K562 (cell line): Measurements from ENCODE around the gene NAPB. TPM values are rescaled to one million over a fixed set of nuclear protein-coding genes. Genes with fewer than 3 reads are reported as not detected.
A peak's percentile ranks its signal among the peaks of the same experiment; 100 is the strongest.

Experiments used
- ATF3 ChIP-seq, 2 experiments: fragments of 450-650 bp in 1 of 2; sonication (generic) in 1 of 2; formaldehyde crosslinking in 1 of 2; IDR thresholded peaks in 1 of 2; conservative IDR thresholded peaks in 1 of 2; 2 replicates each; pipeline versions ENCODE4 v1.6.1 to v1.8.1; 2016 to 2023; ENCODE audit warnings: mild to moderate bottlenecking in 2 of 2, moderate library complexity in 2 of 2, inconsistent platforms in 1 of 2, missing genetic modification reagents in 1 of 2
- BDP1 ChIP-seq: IDR thresholded peaks from 3 replicates; pipeline ENCODE4 v1.6.1; 2011; ENCODE audit not compliant: insufficient read length, insufficient read depth
- CBFA2T3 ChIP-seq: fragments of 450-650 bp; IDR thresholded peaks from 2 replicates; pipeline ENCODE4 v1.6.1; 2017
- CCNT2 ChIP-seq: IDR thresholded peaks from 2 replicates; pipeline ENCODE4 v1.6.1; 2011; ENCODE audit warnings: borderline replicate concordance, low read depth, mild to moderate bottlenecking, moderate library complexity, mixed read lengths, low read length; ENCODE audit not compliant: insufficient read length; ENCODE audit errors: extremely low read depth
- CEBPG ChIP-seq, 3 experiments: fragments of 200-800 bp in 1 of 3; sonication (Bioruptor generic) in 1 of 3; sonication (generic) in 1 of 3; formaldehyde crosslinking in 1 of 3; IDR thresholded peaks in 2 of 3; conservative IDR thresholded peaks in 1 of 3; 2 replicates each; pipeline versions ENCODE4 v1.6.1 to v1.8.0; 2016 to 2022; ENCODE audit warnings: missing compliant biosample characterization in 2 of 3, missing genetic modification characterization in 2 of 3, mild to moderate bottlenecking in 1 of 3, missing genetic modification reagents in 1 of 3
- DPF2 ChIP-seq: fragments of 450-650 bp; IDR thresholded peaks from 2 replicates; pipeline ENCODE4 v1.6.1; 2016
- ETS1 ChIP-seq: conservative IDR thresholded peaks from 2 replicates; pipeline ENCODE4 v1.6.1; 2011; ENCODE audit warnings: low read depth, mild to moderate bottlenecking, low read length; ENCODE audit not compliant: control insufficient read depth
- FOSL1 ChIP-seq: fragments of 200-800 bp; sonication (Bioruptor generic); conservative IDR thresholded peaks from 2 replicates; pipeline ENCODE4 v1.6.1; 2016; ENCODE audit warnings: missing genetic modification characterization, missing compliant biosample characterization
- FOXA1 ChIP-seq: fragments of 450-650 bp; IDR thresholded peaks from 2 replicates; pipeline ENCODE4 v1.6.1; 2016; ENCODE audit warnings: mild to moderate bottlenecking, borderline replicate concordance
- HNRNPLL ChIP-seq: fragments of 200-400 bp; formaldehyde crosslinking; IDR thresholded peaks from 2 replicates; pipeline ENCODE4 v1.6.1; 2017; ENCODE audit warnings: low read length, low read depth, mild to moderate bottlenecking; ENCODE audit not compliant: poor library complexity, severe bottlenecking
- MECOM ChIP-seq: fragments of 250-450 bp; sonication (Bioruptor Pico); IDR thresholded peaks from 2 replicates; pipeline ENCODE4 v1.8.0; 2022; ENCODE audit warnings: inconsistent platforms
- MITF ChIP-seq: IDR thresholded peaks from 2 replicates; pipeline ENCODE4 v1.6.1; 2014; ENCODE audit warnings: antibody characterized with exemption
- NCOR1 ChIP-seq: fragments of 450-650 bp; IDR thresholded peaks from 2 replicates; pipeline ENCODE4 v1.6.1; 2016; ENCODE audit warnings: mild to moderate bottlenecking, moderate library complexity
- RBM25 ChIP-seq: fragments of 200-400 bp; formaldehyde crosslinking; IDR thresholded peaks from 2 replicates; pipeline ENCODE4 v1.6.1; 2018; ENCODE audit warnings: low read length, low read depth, moderate library complexity; ENCODE audit not compliant: severe bottlenecking
- RBM34 ChIP-seq: fragments of 200-400 bp; formaldehyde crosslinking; IDR thresholded peaks from 2 replicates; pipeline ENCODE4 v1.6.1; 2018; ENCODE audit warnings: low read length, borderline replicate concordance; ENCODE audit not compliant: insufficient read depth
- RUNX1 ChIP-seq: sonication (generic); IDR thresholded peaks from 2 replicates; pipeline ENCODE4 v1.6.1; 2016; ENCODE audit warnings: antibody characterized with exemption, low read depth
- STAT5B ChIP-seq: fragments of 250-450 bp; sonication (Bioruptor Pico); IDR thresholded peaks from 2 replicates; pipeline ENCODE4 v1.8.0; 2021; ENCODE audit warnings: mild to moderate bottlenecking, inconsistent platforms
- TCF3 ChIP-seq: sonication (generic); formaldehyde crosslinking; IDR thresholded peaks from 2 replicates; pipeline ENCODE4 v1.4.0; 2020; ENCODE audit warnings: mild to moderate bottlenecking, missing genetic modification reagents
- TRIM24 ChIP-seq, 2 experiments: fragments of 450-650 bp; IDR thresholded peaks; 2 replicates each; pipeline ENCODE4 v1.6.1; 2016
- ZC3H11A ChIP-seq: IDR thresholded peaks from 2 replicates; pipeline ENCODE4 v1.6.1; 2012; ENCODE audit warnings: low read depth, low read length, improper control_type of control experiment
- ZFP36 ChIP-seq: fragments of 150-350 bp; IDR thresholded peaks from 2 replicates; pipeline ENCODE4 v1.6.1; 2018; ENCODE audit warnings: low read length, low read depth; ENCODE audit not compliant: partially characterized antibody
- polyA plus RNA-seq, 8 experiments: library from polyadenylated mRNA; depleted of rRNA in 4 of 8; stranded (reverse) in 5 of 8; unstranded in 3 of 8; fragments of >200 nt; fragmentation: Nextera tagmentation in 2 of 8; fragmentation: Illumina TruSeq in 1 of 8; extraction: Ambion mirVana in 2 of 8; extraction: Trizol in 1 of 8; gene quantifications; 2 replicates each; pipeline versions ENCODE4 v1.2.1 to v1.2.3, GENCODE V29; 2011 to 2014; ENCODE audit warnings: inconsistent platforms in 1 of 8, missing spikeins in 1 of 8
- total RNA-seq, 7 experiments: library from RNA; depleted of rRNA in 6 of 7; stranded (reverse); fragments of >200 nt in 6 of 7; fragmentation: Illumina TruSeq in 2 of 7; extraction: Trizol in 2 of 7; gene quantifications; 2 replicates each; pipeline versions ENCODE4 v1.2.1 to v1.2.3, GENCODE V29; 2011 to 2021; ENCODE audit warnings: low replicate concordance in 1 of 7

Gene NAPB
- total and polyA plus RNA-seq, 9 of the 15 experiments (the other 6 are each of a cell fraction or from before 2014, with no cell fraction given), result 1.4 to 7.7 (median 5.2) TPM

- peak; percentile 29; the same call in 1 of the 2 replicates for TF ChIP-seq ATF3 (IDR thresholded peaks at IDR 0.05)
- no peak for TF ChIP-seq ATF3 (CRISPR knock-in tag; conservative IDR thresholded peaks at IDR 0.05)
- no peak for TF ChIP-seq HNRNPLL
- TF ChIP-seq DPF2, result peak; percentile 54; the same call in 1 of the 2 replicates
- peak; percentile 52 for TF ChIP-seq NCOR1
- peak; percentile 68 for TF ChIP-seq TCF3
- no peak for TF ChIP-seq MECOM
- TF ChIP-seq RBM25, result no peak
- TF ChIP-seq CEBPG (CRISPR knock-in tag; IDR thresholded peaks at IDR 0.05), result no peak
- TF ChIP-seq CEBPG (tag; conservative IDR thresholded peaks at IDR 0.05 in 1 of 2, IDR thresholded peaks at IDR 0.05 in 1 of 2), result no peak
- peak in 1 of 2 experiments; percentile 9; a peak in 2 of 4 replicates for TF ChIP-seq TRIM24 (IDR thresholded peaks at IDR 0.05)
- TF ChIP-seq MITF, result no peak
- peak; percentile 31 for TF ChIP-seq ZFP36
- TF ChIP-seq ETS1, result no peak
- TF ChIP-seq BDP1, result no peak
- peak; percentile 82 for TF ChIP-seq FOSL1 (tag)
- TF ChIP-seq FOXA1, result no peak
- TF ChIP-seq RUNX1, result no peak
- no peak for TF ChIP-seq STAT5B (CRISPR knock-in tag)
- no peak for TF ChIP-seq ZC3H11A
- peak; percentile 27 for TF ChIP-seq CCNT2
- no peak for TF ChIP-seq RBM34
- peak; percentile 75 for TF ChIP-seq CBFA2T3
Measured at GRCh38 chr20:23331450-23332350, 89.6 kb downstream of the NAPB start (continued).
